Epithelial cell of esophagus (primary cell): ENCODE results near the gene AHRR.

ENCODE experiments used
- DNase-seq: peaks from one replicate; pipeline ENCODE4 v3.0.0; 2010; ENCODE audit warnings: low read depth
- H3K4me3 ChIP-seq: 2 replicates; pipeline ENCODE4 v1.5.1; 2011; ENCODE audit warnings: mild to moderate bottlenecking, low read length, control low read depth
- TF ChIP-seq, protein P1 (sequence below): IDR thresholded peaks from 2 replicates; pipeline ENCODE4 v1.5.1; 2011; ENCODE audit warnings: low read depth, mild to moderate bottlenecking, low read length, control low read depth, inconsistent platforms; ENCODE audit not compliant: insufficient read depth; ENCODE audit errors: missing control alignments

The AHRR gene

DNA sequence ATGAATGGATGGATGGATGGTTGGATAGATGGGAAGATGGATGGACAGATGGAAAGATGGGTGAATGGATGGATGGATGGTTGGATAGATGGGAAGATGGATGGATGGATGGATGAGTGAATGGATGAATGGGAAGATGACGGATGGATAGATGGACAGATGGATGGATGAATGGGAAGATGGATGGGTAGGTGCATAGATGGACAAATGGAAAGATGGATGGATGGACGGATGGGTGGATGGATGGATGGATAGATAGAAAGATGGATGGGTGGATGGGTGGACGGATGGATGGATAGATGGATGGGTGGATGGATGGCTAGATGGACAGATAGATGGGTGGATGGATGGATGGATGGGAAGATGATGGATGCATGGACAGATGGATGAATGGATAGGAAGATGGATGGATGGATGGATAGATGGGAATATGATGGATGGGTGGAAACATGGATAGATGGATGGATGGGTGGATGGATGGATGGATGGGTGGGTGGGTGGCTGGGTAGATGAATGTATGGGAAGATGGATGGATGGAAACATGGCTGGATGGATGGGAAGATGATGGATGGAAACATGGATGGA is 105.0 kb downstream of the AHRR start:
- TF ChIP-seq, protein P1, sequence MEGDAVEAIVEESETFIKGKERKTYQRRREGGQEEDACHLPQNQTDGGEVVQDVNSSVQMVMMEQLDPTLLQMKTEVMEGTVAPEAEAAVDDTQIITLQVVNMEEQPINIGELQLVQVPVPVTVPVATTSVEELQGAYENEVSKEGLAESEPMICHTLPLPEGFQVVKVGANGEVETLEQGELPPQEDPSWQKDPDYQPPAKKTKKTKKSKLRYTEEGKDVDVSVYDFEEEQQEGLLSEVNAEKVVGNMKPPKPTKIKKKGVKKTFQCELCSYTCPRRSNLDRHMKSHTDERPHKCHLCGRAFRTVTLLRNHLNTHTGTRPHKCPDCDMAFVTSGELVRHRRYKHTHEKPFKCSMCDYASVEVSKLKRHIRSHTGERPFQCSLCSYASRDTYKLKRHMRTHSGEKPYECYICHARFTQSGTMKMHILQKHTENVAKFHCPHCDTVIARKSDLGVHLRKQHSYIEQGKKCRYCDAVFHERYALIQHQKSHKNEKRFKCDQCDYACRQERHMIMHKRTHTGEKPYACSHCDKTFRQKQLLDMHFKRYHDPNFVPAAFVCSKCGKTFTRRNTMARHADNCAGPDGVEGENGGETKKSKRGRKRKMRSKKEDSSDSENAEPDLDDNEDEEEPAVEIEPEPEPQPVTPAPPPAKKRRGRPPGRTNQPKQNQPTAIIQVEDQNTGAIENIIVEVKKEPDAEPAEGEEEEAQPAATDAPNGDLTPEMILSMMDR: no peak
- no peak overlapping the region for H3K4me3 ChIP-seq
- no peak for DNase-seq

- TF ChIP-seq, protein P1: no peak
- DNase-seq: no peak
- no peak overlapping the region for H3K4me3 ChIP-seq
Measured at GRCh38 chr5:427415-428087, 106.0 kb downstream of the AHRR start.

- DNase-seq: no peak
- TF ChIP-seq, protein P1: no peak
- no peak overlapping the region for H3K4me3 ChIP-seq
Measured at GRCh38 chr5:428219-428618, 106.7 kb downstream of the AHRR start.

- no peak for DNase-seq
- H3K4me3 ChIP-seq: no peak overlapping the region
- TF ChIP-seq, protein P1: no peak
Measured at GRCh38 chr5:428754-429452, 107.4 kb downstream of the AHRR start.

DNA sequence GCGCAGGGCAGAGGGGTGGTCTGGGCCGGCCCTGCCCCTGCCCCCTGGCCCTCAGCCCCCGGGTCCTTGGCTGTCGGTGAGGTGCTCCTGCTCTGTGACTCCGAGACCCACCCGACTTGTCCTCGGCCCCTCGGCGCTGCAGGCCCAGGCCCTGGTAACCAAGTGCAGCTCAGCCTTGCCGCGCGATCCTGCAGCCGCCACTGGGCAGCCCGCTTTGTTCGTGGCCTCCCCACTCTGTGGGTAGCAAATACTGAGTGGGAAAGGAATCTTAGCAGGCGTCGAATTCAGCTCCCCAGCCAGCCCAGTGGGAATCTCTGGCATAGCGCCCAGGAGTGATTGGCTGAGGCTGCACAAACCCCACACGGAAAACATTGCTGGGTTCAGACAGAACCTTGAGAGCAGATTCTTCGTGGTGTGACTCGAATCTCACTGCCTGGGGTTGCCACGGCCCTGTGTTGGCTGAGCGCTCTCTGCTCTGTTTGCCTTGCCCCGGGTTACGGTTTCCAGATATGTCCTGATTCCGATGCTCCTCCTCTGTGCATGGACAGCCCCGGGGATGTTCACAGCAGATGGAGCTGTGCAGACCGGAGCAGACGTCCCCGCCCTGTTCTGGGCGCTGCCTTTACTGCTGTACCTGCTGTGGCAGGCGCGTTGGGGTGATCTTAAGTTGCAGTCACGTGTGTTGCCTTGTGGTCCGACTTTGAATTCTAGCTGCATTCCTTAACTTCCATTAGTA is 108.1 kb downstream of the AHRR start:
- no peak overlapping the region for H3K4me3 ChIP-seq
- no peak for DNase-seq
- TF ChIP-seq, protein P1: no peak

DNA sequence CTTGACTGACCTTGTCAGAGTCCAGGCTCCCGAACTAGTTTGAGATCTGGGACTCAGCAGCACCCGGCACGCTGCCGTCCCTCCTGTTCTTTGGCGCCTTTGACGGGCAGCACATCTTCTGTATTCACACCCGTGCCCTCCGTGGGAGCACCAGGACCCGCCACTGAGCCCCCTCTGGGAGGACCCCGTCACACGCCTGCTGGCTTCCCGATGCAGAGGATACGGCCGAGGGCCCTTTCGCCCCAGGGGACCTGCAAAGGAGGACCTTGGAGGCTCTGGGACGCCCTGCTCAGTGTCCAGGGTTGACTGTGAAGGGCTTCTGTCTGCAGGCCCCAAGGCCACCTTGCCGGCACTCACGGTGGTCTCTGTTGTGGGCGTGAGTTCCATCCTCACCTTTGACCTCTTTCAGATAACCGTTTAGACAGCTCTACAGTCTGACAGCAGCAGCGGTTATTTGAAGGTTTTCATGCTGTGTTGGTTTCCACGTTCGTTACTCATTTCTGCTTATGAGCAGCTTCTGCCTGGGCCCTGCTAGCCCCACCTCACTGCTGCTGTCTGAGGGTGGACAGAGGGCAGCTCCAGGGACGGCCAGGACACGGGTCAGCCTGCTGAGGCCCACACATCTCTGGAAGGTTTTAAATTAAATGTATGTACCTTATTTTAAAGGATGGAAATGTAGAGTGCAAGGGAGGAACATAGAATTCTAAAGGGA is 108.9 kb downstream of the AHRR start:
- TF ChIP-seq, protein P1: no peak
- no peak overlapping the region for H3K4me3 ChIP-seq

More for the DNA sequence above, 108.9 kb downstream of the AHRR start:
- DNase-seq: no peak
